Measurements from ENCODE around the gene DLX3.

DLX3 gene

DNA sequence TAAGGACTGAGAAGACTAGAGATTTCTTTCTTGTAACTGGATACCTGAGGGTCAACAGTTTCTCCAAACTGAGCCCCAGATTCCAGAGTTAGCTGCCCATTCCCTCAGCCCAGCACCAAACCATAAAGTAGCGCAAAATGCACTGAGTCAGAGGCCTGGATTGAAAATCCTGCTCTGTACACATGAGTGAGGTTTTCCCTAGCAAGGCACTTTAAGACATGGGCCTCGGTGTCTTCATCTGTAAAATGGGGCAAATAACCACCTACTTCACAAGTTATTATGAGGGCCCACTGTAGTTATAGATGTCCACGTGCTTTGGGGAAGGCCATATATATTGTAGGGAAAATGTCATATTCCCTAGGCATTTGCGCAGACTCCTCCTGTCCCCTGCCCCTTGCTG is 36.3 kb downstream of the DLX3 start:
- ATAC-seq, result no peak
- TF ChIP-seq RARB (CRISPR knock-in tag; IDR thresholded peaks at IDR 0.05), result no peak
- TF ChIP-seq ZFP30 (CRISPR knock-in tag; IDR thresholded peaks at IDR 0.05), result no peak
- TF ChIP-seq, protein P1, sequence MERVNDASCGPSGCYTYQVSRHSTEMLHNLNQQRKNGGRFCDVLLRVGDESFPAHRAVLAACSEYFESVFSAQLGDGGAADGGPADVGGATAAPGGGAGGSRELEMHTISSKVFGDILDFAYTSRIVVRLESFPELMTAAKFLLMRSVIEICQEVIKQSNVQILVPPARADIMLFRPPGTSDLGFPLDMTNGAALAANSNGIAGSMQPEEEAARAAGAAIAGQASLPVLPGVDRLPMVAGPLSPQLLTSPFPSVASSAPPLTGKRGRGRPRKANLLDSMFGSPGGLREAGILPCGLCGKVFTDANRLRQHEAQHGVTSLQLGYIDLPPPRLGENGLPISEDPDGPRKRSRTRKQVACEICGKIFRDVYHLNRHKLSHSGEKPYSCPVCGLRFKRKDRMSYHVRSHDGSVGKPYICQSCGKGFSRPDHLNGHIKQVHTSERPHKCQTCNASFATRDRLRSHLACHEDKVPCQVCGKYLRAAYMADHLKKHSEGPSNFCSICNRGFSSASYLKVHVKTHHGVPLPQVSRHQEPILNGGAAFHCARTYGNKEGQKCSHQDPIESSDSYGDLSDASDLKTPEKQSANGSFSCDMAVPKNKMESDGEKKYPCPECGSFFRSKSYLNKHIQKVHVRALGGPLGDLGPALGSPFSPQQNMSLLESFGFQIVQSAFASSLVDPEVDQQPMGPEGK (CRISPR knock-in tag; IDR thresholded peaks at IDR 0.05; ENCODE audit: borderline replicate concordance), result no peak
- no peak for TF ChIP-seq ARNTL (CRISPR knock-in tag; IDR thresholded peaks at IDR 0.05; ENCODE audit: borderline replicate concordance, low read depth)
- no peak for TF ChIP-seq SNAI2 (CRISPR knock-in tag; IDR thresholded peaks at IDR 0.05)
- TF ChIP-seq, protein P2, sequence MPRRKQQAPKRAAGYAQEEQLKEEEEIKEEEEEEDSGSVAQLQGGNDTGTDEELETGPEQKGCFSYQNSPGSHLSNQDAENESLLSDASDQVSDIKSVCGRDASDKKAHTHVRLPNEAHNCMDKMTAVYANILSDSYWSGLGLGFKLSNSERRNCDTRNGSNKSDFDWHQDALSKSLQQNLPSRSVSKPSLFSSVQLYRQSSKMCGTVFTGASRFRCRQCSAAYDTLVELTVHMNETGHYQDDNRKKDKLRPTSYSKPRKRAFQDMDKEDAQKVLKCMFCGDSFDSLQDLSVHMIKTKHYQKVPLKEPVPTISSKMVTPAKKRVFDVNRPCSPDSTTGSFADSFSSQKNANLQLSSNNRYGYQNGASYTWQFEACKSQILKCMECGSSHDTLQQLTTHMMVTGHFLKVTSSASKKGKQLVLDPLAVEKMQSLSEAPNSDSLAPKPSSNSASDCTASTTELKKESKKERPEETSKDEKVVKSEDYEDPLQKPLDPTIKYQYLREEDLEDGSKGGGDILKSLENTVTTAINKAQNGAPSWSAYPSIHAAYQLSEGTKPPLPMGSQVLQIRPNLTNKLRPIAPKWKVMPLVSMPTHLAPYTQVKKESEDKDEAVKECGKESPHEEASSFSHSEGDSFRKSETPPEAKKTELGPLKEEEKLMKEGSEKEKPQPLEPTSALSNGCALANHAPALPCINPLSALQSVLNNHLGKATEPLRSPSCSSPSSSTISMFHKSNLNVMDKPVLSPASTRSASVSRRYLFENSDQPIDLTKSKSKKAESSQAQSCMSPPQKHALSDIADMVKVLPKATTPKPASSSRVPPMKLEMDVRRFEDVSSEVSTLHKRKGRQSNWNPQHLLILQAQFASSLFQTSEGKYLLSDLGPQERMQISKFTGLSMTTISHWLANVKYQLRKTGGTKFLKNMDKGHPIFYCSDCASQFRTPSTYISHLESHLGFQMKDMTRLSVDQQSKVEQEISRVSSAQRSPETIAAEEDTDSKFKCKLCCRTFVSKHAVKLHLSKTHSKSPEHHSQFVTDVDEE (CRISPR knock-in tag; IDR thresholded peaks at IDR 0.05), result no peak
- TF ChIP-seq CSDC2 (CRISPR knock-in tag; IDR thresholded peaks at IDR 0.05), result no peak
- no peak for TF ChIP-seq PPARA (CRISPR knock-in tag; IDR thresholded peaks at IDR 0.05; ENCODE audit: borderline replicate concordance)
- TF ChIP-seq, protein P3, sequence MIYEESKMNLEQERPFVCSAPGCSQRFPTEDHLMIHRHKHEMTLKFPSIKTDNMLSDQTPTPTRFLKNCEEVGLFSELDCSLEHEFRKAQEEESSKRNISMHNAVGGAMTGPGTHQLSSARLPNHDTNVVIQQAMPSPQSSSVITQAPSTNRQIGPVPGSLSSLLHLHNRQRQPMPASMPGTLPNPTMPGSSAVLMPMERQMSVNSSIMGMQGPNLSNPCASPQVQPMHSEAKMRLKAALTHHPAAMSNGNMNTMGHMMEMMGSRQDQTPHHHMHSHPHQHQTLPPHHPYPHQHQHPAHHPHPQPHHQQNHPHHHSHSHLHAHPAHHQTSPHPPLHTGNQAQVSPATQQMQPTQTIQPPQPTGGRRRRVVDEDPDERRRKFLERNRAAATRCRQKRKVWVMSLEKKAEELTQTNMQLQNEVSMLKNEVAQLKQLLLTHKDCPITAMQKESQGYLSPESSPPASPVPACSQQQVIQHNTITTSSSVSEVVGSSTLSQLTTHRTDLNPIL (CRISPR knock-in tag; IDR thresholded peaks at IDR 0.05; ENCODE audit: low read depth), result no peak
- TF ChIP-seq ZNF565 (CRISPR knock-in tag; conservative IDR thresholded peaks at IDR 0.05; ENCODE audit: low read depth), result no peak
- TF ChIP-seq BACH2 (CRISPR knock-in tag; IDR thresholded peaks at IDR 0.05; ENCODE audit: borderline replicate concordance), result no peak
- no peak for TF ChIP-seq ESRRG (CRISPR knock-in tag; IDR thresholded peaks at IDR 0.05)
- TF ChIP-seq TCF4 (CRISPR knock-in tag; IDR thresholded peaks at IDR 0.05; ENCODE audit: borderline replicate concordance), result no peak
- no peak for TF ChIP-seq ZNF8 (CRISPR knock-in tag; IDR thresholded peaks at IDR 0.05)
- TF ChIP-seq ZNF70 (CRISPR knock-in tag; IDR thresholded peaks at IDR 0.05), result no peak
- TF ChIP-seq ZFP3 (CRISPR knock-in tag; IDR thresholded peaks at IDR 0.05), result no peak
- TF ChIP-seq TOX (CRISPR knock-in tag; IDR thresholded peaks at IDR 0.05; ENCODE audit: borderline replicate concordance), result no peak
- TF ChIP-seq OSR1 (CRISPR knock-in tag; IDR thresholded peaks at IDR 0.05), result no peak
- TF ChIP-seq ZC3H10 (CRISPR knock-in tag; IDR thresholded peaks at IDR 0.05), result no peak

DNA sequence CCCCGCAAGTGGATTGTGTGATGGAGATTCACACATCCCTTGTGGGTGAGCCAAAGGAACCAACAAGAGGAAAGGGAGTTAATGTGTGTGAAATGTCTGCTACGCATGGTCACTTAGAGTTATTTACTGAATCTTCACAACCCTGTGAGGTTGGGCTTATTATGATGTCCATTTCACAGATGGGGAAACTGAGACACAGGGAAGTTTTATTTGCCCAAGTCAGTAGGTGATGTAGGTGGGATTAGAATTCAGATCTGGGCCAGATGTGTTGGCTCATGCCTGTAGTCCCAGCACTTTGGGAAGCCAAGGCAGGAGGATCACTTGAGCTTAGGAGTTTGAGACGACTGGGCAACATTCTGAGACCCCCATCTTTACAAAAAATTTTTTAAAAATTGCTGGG is 37.7 kb downstream of the DLX3 start:
- TF ChIP-seq SNAI2 (CRISPR knock-in tag; IDR thresholded peaks at IDR 0.05) (no peak), CSDC2 (CRISPR knock-in tag; IDR thresholded peaks at IDR 0.05) (no peak), TCF4 (CRISPR knock-in tag; IDR thresholded peaks at IDR 0.05; ENCODE audit: borderline replicate concordance) (no peak)
- TF ChIP-seq, protein P2 (CRISPR knock-in tag; IDR thresholded peaks at IDR 0.05), result no peak
- no peak for ATAC-seq

DNA sequence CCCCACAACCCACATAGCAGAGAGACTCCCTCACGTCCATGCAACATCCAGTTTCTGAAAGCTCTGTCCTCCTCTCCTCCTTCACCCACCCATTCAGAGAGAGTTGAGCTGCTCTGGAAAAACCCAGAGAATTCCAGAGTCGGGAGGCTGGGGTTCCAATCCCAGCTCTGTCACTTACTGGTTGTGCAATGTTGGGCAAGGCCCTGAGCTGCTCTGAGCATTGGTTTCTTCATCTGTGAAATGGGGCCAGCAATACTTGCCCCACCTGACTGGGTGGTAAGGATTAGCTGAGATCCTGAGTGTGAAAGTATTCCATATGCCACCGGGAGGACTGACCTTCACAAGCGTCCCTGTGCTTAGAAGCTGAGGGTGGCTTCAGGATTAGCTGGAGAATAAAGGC is 38.2 kb downstream of the DLX3 start:
- no peak for ATAC-seq
- TF ChIP-seq PPARA (CRISPR knock-in tag; IDR thresholded peaks at IDR 0.05; ENCODE audit: borderline replicate concordance) (no peak), RARB (CRISPR knock-in tag; IDR thresholded peaks at IDR 0.05) (no peak), ZNF565 (CRISPR knock-in tag; conservative IDR thresholded peaks at IDR 0.05; ENCODE audit: low read depth) (no peak), ZNF70 (CRISPR knock-in tag; IDR thresholded peaks at IDR 0.05) (no peak), GLIS3 (CRISPR knock-in tag; IDR thresholded peaks at IDR 0.05) (no peak), ZC3H10 (CRISPR knock-in tag; IDR thresholded peaks at IDR 0.05) (no peak), TCF4 (CRISPR knock-in tag; IDR thresholded peaks at IDR 0.05; ENCODE audit: borderline replicate concordance) (no peak), ZFP3 (CRISPR knock-in tag; IDR thresholded peaks at IDR 0.05) (no peak), SNAI2 (CRISPR knock-in tag; IDR thresholded peaks at IDR 0.05) (no peak)
- TF ChIP-seq, protein P1 (CRISPR knock-in tag; IDR thresholded peaks at IDR 0.05; ENCODE audit: borderline replicate concordance), result no peak
